CD14-positive monocyte (primary cell): Measurements from ENCODE around the gene ZRSR2. TPM values are rescaled to one million over a fixed set of nuclear protein-coding genes. Genes with fewer than 3 reads are reported as not detected.
A peak's percentile ranks its signal among the peaks of the same experiment; 100 is the strongest.

Experiments used
- DNase-seq, 3 donors: peaks; one replicate each; pipeline ENCODE4 v3.0.0-alpha.2; 2011 to 2022
- H2AFZ ChIP-seq: 2 replicates; pipeline ENCODE4 v1.6.0; 2012; ENCODE audit warnings: mild to moderate bottlenecking, low read depth, low read length, inconsistent platforms; ENCODE audit not compliant: insufficient read depth, poor library complexity, severe bottlenecking
- H3K27ac ChIP-seq, 2 donors: 1 replicate in 1 of 2; 2 replicates in 1 of 2; pipeline ENCODE4 v1.5.1; 2012 to 2013; ENCODE audit warnings: low read length in 2 of 2, control low read depth in 1 of 2, inconsistent platforms in 1 of 2, low read depth in 1 of 2, mild to moderate bottlenecking in 1 of 2
- H3K27me3 ChIP-seq, 2 donors: one replicate each; pipeline versions ENCODE4 v1.6.0 to v1.6.1; 2011 to 2013; ENCODE audit warnings: low read length in 2 of 2; ENCODE audit not compliant: control insufficient read depth in 2 of 2, insufficient read depth in 2 of 2
- H3K36me3 ChIP-seq, 2 donors: replicated peaks in 1 of 2; 1 replicate in 1 of 2; 2 replicates in 1 of 2; pipeline versions ENCODE4 v1.5.1 to v1.6.1; 2012 to 2013; ENCODE audit warnings: low read length in 2 of 2, control low read depth in 1 of 2, inconsistent platforms in 1 of 2, mild to moderate bottlenecking in 1 of 2; ENCODE audit not compliant: insufficient read depth in 2 of 2, control insufficient read depth in 1 of 2
- H3K4me1 ChIP-seq, 2 donors: 1 replicate in 1 of 2; 2 replicates in 1 of 2; pipeline versions ENCODE4 v1.5.1 to v1.6.1; 2012 to 2013; ENCODE audit warnings: low read length in 2 of 2, control low read depth in 1 of 2, inconsistent platforms in 1 of 2, mild to moderate bottlenecking in 1 of 2, moderate library complexity in 1 of 2; ENCODE audit not compliant: insufficient read depth in 2 of 2, control insufficient read depth in 1 of 2
- H3K4me2 ChIP-seq: replicated peaks from 2 replicates; pipeline ENCODE3; 2012; ENCODE audit warnings: low read length, moderate library complexity, mild to moderate bottlenecking; ENCODE audit not compliant: poor library complexity, severe bottlenecking; ENCODE audit errors: extremely low read depth
- H3K4me3 ChIP-seq, 3 experiments: fragments of 200-600 bp in 1 of 3; sonication (generic) in 1 of 3; replicated peaks in 1 of 3; 1 replicate in 2 of 3; 2 replicates in 1 of 3; pipeline ENCODE4 v1.5.1; 2011 to 2013; ENCODE audit warnings: low read length in 3 of 3, mild to moderate bottlenecking in 3 of 3, control low read depth in 2 of 3, low read depth in 2 of 3, inconsistent platforms in 1 of 3, moderate library complexity in 1 of 3
- H3K79me2 ChIP-seq: 2 replicates; pipeline ENCODE4 v1.6.0; 2012; ENCODE audit warnings: mild to moderate bottlenecking, control low read depth, inconsistent platforms, low read length, moderate library complexity; ENCODE audit not compliant: insufficient read depth
- H3K9ac ChIP-seq: 2 replicates; pipeline ENCODE4 v1.6.0; 2017; ENCODE audit warnings: low read length, mild to moderate bottlenecking; ENCODE audit not compliant: insufficient read depth, poor library complexity, severe bottlenecking
- H3K9me3 ChIP-seq, 2 donors: replicated peaks in 1 of 2; 1 replicate in 1 of 2; 2 replicates in 1 of 2; pipeline versions ENCODE4 v1.5.1 to v1.6.1; 2012 to 2013; ENCODE audit warnings: low read length in 2 of 2, control low read depth in 1 of 2; ENCODE audit not compliant: control insufficient read depth in 1 of 2, insufficient read depth in 1 of 2
- H4K20me1 ChIP-seq: 2 replicates; pipeline ENCODE4 v1.6.0; 2012; ENCODE audit warnings: mild to moderate bottlenecking, low read length, control low read depth, moderate library complexity; ENCODE audit not compliant: insufficient read depth
- H3K27ac Mint-ChIP-seq, 7 donors: one replicate each; pipeline ENCODE4 v1.8.0; 2020; ENCODE audit warnings: mild to moderate bottlenecking in 7 of 7, mixed read lengths in 7 of 7, moderate library complexity in 6 of 7, inconsistent platforms in 2 of 7
- H3K27me3 Mint-ChIP-seq, 3 donors: one replicate each; pipeline ENCODE4 v1.8.0; 2021 to 2022; ENCODE audit warnings: low read depth in 3 of 3, mild to moderate bottlenecking in 3 of 3, mixed read lengths in 3 of 3, moderate library complexity in 3 of 3, inconsistent platforms in 1 of 3
- H3K36me3 Mint-ChIP-seq, 2 donors: one replicate each; pipeline ENCODE4 v1.8.0; 2020; ENCODE audit warnings: mixed read lengths in 2 of 2, inconsistent platforms in 1 of 2, mild to moderate bottlenecking in 1 of 2
- H3K4me1 Mint-ChIP-seq: one replicate; pipeline ENCODE4 v1.8.0; 2020; ENCODE audit warnings: mild to moderate bottlenecking, mixed read lengths
- H3K4me3 Mint-ChIP-seq, 2 donors: one replicate each; pipeline ENCODE4 v1.8.0; 2020; ENCODE audit warnings: mild to moderate bottlenecking in 2 of 2, mixed read lengths in 2 of 2, moderate library complexity in 1 of 2
- H3K9me3 Mint-ChIP-seq, 7 donors: one replicate each; pipeline ENCODE4 v1.8.0; 2020 to 2022; ENCODE audit warnings: mixed read lengths in 7 of 7, mild to moderate bottlenecking in 6 of 7, moderate library complexity in 6 of 7, inconsistent platforms in 2 of 7
- WGBS: methylation state at CpG from one replicate; pipeline ENCODE4 v1.1.5; 2013; ENCODE audit warnings: missing lambda C conversion rate; ENCODE audit not compliant: insufficient coverage; 5-methylcytosine and 5-hydroxymethylcytosine counted together
- intact Hi-C, 2 donors: fragments of 100-400 bp; cut with micrococcal nuclease; formaldehyde crosslinking; loops; one replicate each; pipeline versions ENCODE4 v1.15.0 to v1.15.1; 2023
- polyA plus RNA-seq, 3 donors: library from polyadenylated mRNA; depleted of rRNA in 1 of 3; unstranded in 2 of 3; stranded (reverse) in 1 of 3; fragments of 300-500 nt in 2 of 3; fragments of >200 nt in 1 of 3; fragmentation: Illumina TruSeq in 2 of 3; gene quantifications; 1 replicate in 2 of 3; 2 replicates in 1 of 3; pipeline ENCODE4 v1.2.3, GENCODE V29; 2012 to 2021
- TF ChIP-seq, protein P1 (sequence below): fragments of 200-600 bp; IDR thresholded peaks from one replicate; pipeline ENCODE4 v1.8.0; 2022; ENCODE audit warnings: antibody characterized with exemption, mild to moderate bottlenecking

The ZRSR2 gene
- polyA plus RNA-seq, 3 donors = 9.3 to 32.1 (median 11.2) TPM

DNA sequence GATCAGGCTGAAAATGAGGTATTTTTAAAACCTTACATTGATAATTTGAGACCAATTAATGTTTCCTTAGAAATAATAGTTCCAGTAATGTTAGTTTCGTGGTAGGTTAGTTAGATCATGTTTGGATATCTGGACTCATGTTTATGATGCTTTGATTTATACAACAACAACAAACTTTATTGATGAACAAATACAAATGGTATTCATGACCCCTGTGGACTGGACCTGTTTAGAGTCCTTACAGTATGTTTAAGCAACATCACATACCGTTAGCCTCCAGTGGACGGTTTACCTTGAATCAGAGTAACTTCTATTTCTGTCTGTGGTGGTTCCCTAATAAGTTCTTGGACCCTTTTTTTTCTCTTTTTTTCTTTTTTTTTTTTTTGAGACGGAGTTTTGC, 18.0 kb downstream of the ZRSR2 start:
- Histone ChIP-seq H3K27me3 (no peaks in the 10 kb centered on the region), H2AFZ (no peak overlapping the region), H3K4me2 (no peak overlapping the region), H3K36me3 (peaks cover 45 to 77% of the 10 kb centered on the region in 2 donors), H3K79me2 (no peaks in the 10 kb centered on the region), H3K4me3 (no peak overlapping the region), H3K27ac (no peak overlapping the region), H3K4me1 (peaks cover 20 to 25% of the 10 kb centered on the region in 2 donors), H3K9me3 (no peaks in the 10 kb centered on the region), H4K20me1 (no peaks in the 10 kb centered on the region), H3K9ac (no peak overlapping the region)
- Mint-ChIP-seq H3K4me1 (peaks cover 19% of the 10 kb centered on the region), H3K9me3 (no peaks in the 10 kb centered on the region), H3K4me3 (no peak overlapping the region), H3K27me3 (peaks cover 0 to 6% (median 0%) of the 10 kb centered on the region in 3 donors), H3K27ac (peak overlapping the region in 1 of 7 donors; percentile 46), H3K36me3 (peaks cover 55 to 79% of the 10 kb centered on the region in 2 donors)
- no peak for DNase-seq
- TF ChIP-seq, protein P1, sequence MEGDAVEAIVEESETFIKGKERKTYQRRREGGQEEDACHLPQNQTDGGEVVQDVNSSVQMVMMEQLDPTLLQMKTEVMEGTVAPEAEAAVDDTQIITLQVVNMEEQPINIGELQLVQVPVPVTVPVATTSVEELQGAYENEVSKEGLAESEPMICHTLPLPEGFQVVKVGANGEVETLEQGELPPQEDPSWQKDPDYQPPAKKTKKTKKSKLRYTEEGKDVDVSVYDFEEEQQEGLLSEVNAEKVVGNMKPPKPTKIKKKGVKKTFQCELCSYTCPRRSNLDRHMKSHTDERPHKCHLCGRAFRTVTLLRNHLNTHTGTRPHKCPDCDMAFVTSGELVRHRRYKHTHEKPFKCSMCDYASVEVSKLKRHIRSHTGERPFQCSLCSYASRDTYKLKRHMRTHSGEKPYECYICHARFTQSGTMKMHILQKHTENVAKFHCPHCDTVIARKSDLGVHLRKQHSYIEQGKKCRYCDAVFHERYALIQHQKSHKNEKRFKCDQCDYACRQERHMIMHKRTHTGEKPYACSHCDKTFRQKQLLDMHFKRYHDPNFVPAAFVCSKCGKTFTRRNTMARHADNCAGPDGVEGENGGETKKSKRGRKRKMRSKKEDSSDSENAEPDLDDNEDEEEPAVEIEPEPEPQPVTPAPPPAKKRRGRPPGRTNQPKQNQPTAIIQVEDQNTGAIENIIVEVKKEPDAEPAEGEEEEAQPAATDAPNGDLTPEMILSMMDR = no peak
- intact Hi-C loops = loop anchor here in 1 of 2 donors (10.0 kb wide), 1 partner anchor 47 kb away; the partner anchor contains the start of gene AP1S2
- no CpG with 5 or more reads among the region's 4 CpGs for whole genome bisulfite sequencing

DNA sequence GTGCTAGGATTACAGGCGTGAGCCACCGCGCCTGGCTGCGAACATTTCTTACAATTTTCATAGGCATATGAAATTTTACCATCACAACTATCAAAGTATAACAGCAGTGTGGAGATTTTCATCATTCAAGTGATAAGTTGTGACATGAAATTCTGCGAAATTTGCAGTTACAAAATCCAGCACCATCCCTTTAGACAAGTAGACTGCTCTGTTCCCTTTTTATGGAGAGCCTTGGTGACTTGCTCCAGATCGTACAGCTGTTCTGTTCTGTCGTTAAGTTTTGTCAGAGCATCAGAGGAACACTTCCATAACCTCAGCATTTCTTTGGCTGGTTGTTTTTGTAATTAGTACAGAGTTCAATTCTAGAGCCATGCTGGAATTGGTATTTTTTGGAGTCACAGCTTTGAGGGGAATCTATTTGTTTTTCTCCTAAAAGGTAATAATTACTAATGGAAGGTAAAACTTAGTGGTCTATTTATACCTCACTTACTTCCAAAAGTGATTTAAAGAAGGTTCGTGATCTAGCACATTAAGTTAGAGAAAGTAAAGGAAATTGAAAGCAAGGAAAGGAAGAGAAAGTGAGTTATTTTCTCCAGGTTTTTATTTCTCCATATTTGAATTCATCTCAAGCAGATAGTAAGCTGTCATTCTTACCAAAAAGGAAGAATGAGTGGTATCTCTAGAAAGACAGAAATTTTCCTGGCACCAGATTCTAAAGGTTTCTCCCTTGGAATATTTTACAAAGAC, 22.1 kb downstream of the ZRSR2 start:
- Mint-ChIP-seq H3K27me3 (peaks cover 0 to 12% (median 0%) of the 10 kb centered on the region in 3 donors), H3K9me3 (no peaks in the 10 kb centered on the region), H3K36me3 (peaks cover 58 to 93% of the 10 kb centered on the region in 2 donors), H3K4me1 (peaks cover 12% of the 10 kb centered on the region), H3K4me3 (no peak overlapping the region), H3K27ac (peak overlapping the region in 4 of 7 donors; percentile 5 to 65 (median 41))
- intact Hi-C loops = no loop called here
- Histone ChIP-seq H3K27me3 (no peaks in the 10 kb centered on the region), H3K9me3 (no peaks in the 10 kb centered on the region), H3K36me3 (peaks cover 73 to 99% of the 10 kb centered on the region in 2 donors), H3K27ac (no peak overlapping the region), H4K20me1 (peaks cover 17% of the 10 kb centered on the region), H3K4me2 (no peak overlapping the region), H3K9ac (no peak overlapping the region), H3K79me2 (peaks cover 6% of the 10 kb centered on the region), H3K4me1 (peaks cover 5 to 12% of the 10 kb centered on the region in 2 donors), H3K4me3 (no peak overlapping the region), H2AFZ (no peak overlapping the region)
- DNase-seq = no peak
- no CpG with 5 or more reads among the region's 8 CpGs for WGBS
- TF ChIP-seq, protein P1 = no peak
